HG03097 (cell line): Measurements from ENCODE around the gene LENG9.
A peak's percentile ranks its signal among the peaks of the same experiment; 100 is the strongest.

ENCODE experiments used
- ATAC-seq: cut with Tn5 transposase; IDR thresholded peaks from one replicate; pipeline ENCODE4 v1.9.1; 2021; ENCODE audit not compliant: unreplicated experiment, low FRiP score

The LENG9 gene

DNA sequence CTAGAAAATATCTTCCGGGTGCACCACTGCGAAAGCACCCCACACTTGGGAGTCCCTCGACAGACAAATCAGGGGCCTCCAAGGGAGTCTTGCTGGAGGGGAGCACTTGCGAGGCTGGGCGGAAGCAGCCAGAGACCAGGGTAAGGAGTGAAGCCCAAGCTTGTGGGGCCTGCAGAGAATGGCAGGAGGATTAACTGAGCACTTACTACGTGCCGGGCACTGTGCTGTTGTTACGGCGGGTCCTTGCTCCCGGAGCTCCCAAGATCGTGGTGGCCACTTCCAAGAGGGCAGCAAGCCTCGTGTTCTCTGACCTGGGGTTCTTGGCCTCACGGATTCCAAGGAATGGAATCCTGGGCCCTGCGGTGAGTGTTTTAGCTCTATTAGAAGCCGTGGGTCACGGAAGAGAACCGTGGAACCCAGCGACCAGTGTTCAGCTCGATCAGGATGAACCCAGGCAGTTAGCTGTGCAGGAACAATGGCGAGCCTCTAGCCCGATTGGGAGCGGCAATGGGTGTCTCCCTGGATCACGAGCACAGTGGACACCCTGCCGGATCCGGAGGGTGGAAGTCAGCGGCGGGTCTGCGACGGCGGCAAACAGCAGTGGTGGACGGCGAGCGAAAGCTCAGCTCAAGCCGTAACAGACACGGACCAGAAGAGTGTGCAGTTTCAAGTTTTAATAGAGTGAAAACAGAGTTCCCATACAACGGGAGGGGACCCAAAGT lies 38.8 kb downstream of the LENG9 start:
- ATAC-seq: no peak

DNA sequence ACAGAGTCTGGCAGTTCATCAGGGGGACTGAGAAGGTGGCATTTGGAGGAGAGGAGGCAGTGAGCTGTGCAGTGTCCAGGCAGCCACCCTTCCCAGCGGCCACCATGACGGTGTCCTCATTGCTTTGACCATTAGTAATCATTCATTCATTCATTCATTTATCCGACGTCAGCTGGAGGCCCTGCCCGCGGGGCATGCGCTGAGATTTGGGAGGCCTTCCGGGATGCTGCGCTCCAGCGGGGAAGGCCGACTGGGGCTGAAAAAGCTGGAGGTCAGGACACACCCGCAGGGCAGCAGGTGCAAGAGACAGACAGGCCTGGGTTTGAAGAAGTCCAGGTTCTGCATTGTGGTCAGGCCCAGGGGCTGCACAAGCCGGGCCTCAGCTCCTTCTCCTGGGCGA lies 39.4 kb downstream of the LENG9 start:
- ATAC-seq: no peak

DNA sequence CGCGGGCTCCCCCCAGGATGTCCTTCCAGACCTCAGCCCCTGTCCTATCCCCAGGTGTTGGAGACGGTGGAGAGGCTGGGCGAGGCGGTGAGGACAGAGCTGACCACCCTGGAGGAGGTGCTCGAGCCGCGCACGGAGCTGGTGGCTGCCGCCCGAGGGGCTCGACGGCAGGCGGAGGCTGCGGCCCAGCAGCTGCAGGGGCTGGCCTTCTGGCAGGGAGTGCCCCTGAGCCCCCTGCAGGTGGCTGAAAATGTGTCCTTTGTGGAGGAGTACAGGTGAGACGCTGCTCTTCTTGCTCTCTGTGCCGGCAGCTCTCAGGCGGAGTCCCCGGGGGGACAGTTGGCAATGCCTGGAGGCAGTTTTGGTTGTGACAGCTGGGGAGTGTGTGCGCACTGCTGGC lies 41.4 kb downstream of the LENG9 start:
- ATAC-seq: no peak

DNA sequence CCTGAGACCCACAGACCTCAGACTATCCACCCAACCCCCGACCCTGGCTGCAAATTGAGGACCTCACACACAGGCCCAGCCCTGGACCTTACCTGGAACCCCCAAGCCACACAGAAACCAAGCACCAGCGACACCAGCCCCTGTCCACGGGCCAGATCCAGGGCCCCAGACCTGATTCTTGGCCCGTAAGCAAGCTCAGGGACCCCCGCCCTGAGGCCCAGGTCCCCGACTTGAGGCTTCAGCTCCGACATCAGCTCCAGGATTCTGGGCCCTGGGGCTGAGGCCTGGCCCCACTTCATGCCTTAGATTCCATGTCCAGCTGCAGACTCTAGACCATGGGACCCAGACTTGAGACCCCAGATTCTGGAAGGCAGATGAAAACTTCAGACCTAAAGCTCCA lies 42.1 kb downstream of the LENG9 start:
- ATAC-seq: no peak

DNA sequence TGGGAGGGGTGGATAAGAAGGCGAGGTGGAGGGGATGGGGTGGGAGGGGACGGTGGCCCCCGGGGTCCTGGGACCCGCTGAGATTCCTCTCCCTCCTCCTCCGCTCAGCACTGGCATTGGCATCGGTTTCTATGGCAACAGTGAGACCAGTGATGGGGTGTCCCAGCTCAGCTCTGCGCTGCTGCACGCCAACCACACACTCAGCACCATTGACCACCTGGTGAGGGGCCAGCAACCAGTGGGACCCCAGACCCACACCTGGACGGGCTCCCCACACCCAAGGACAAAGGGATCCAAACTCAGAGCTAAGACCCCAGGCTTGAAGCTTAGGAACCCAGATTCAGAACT lies 42.4 kb downstream of the LENG9 start:
- no peak for ATAC-seq

GRCh38 chr19:54420383-54421168 lies 43.0 kb downstream of the LENG9 start:
- ATAC-seq: no peak

DNA sequence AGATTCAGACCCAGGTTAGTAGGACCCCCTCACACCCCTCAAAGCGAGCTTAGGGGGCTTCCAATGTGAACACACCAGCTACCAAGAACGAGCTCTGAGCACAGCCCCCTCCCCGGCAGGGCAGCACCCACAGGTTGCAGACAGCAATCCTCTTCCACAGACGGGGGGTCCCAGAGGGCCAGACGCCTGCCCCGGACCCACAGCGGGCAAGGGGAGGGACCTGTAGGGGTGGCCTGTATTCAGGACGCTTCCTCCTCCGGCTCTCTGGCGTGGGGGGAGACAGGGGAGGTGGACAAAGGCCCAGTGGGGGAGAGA lies 43.6 kb downstream of the LENG9 start:
- ATAC-seq: no peak

DNA sequence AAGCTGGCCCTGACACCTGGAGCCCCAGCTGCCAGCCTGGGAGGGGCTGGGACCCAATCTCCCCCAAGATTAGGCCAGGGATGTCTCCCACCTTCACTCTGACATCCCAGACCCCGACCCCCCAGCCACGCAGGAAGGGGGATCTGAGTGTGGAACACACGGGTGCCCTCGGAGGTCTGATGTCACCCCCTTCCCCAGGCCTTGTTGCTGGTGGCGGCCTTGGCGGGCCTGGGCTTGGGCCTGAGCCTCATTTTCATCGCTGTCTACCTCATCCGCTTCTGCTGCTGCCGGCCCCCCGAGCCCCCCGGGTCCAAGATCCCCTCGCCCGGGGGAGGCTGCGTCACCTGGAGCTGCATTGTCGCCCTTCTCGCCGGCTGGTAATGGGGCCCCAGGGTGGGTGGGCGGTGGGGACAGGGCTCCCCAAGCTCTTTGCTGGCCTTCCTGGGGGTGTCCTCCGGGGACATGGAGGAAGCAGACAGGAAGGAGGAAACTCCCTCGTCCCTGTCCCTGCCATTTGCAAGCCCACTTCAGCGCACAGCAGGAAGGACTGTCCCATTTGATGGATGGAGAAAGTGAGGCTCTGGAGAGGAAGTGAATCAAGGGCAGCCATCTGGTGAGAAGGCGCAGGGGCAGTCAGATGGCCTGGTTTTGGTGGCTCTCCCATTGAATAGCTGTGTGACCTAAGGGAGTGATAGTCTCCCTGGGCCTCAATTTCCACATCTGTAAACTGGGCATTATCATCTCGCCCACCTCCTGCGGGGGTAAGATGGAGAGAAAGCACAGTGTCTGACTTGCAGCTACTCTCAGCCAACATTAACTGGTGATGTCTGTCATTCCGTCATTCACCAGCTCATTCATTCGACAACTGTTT lies 44.4 kb downstream of the LENG9 start:
- no peak for ATAC-seq

- ATAC-seq: peak; percentile 43
Observed at GRCh38 chr19:54418030-54418929, 45.3 kb downstream of the LENG9 start.

DNA sequence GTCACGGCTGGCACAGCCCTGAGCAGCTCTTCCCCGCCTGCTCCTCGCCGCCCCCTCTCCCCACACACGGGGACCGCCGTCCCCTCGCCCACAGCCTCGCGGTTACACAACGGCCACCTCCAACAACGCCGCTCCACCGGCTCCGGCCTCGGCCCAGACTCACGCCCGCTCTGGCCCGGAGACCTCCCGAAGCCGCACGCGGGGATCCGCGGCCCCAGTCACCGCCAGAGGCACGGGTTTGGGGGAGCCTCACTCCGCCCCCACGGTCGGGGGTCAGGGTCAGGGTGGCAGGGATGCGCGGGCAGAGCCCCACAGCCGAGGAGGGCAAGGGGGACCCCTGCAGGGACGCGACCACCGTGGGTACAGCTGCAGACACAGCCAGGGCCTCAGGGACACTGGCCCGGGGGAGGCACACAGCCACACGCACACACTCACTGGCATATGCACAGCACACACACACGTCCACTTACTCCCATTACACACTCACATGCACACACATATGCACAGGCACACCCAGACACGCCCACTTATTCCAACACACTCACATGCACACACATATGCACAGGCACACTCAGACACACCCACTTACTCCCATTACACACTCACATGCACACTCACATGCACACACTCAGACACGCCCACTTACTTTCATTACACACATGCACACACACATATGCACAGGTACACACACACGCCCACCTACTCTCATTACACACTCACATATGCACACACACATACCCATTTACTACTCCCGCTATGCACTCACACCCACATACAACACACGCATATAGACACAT lies 46.7 kb downstream of the LENG9 start:
- no peak for ATAC-seq

- ATAC-seq: no peak
Observed at GRCh38 chr19:54415901-54416673, 47.5 kb downstream of the LENG9 start.

GRCh38 chr19:54415208-54415900 lies 48.2 kb downstream of the LENG9 start, which contains the start of gene TTYH1:
TSS of gene TTYH1 (plus strand) at chr19:54415464. CDS start at chr19:54415553, 89 bp downstream.
- ATAC-seq: no peak

- ATAC-seq: no peak
Observed at GRCh38 chr19:54414156-54414555, 49.4 kb downstream of the LENG9 start.

GRCh38 chr19:54412877-54413276 lies 50.7 kb downstream of the LENG9 start:
- ATAC-seq: no peak
